ENCODE measurements around the gene SH2D6. TPM values are rescaled to one million over a fixed set of nuclear protein-coding genes. Genes with fewer than 3 reads are reported as not detected.
"Not testable (repeated sequence)": the region's sequence is repeated elsewhere in the genome, so short reads cannot be mapped to it uniquely, and the experiment has no call there.

Gene SH2D6
- total and polyA plus RNA-seq, 8 donors = 0.70 to 28.1 (median 3.6) TPM

DNA sequence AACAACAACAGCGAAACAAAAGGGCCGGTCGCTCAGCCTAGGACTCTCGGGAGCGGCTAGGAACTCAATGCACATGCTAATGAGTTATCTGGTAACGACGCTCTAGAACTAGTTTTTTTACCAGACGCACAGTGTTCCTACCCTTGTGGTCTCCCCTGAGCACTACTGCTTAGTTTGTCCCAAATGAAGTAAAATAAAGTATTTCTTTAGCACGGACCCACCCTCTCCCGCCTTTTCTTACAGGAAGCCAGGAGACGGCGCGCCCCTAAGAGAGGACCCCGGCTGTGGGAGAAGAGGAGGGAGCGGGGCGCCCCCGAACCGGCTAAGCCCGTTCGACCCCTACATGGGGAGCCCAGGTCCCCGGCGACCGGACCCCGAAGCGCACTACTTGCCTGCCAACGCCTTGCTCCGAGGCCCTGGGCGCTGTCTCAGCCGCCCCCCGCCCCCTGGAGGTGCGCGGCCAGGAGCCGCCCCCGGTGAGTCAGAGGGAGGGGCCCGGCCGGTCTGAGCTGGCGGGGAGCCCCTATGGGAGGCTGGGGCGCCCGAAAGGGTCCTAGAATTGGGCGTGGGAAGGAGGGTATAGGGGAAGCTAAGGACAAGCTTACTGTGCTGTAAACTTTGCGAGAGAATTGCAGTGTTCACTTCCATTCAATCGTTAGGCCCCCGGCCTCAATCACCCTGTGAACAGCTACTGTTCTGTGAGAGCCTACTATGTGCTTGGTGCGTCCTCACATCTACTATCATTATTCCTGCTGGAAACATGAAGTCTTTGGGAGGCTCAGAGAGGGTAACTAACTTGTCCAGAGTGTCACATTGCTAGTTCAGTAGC is 4.7 kb upstream of the SH2D6 start:
- DNase-seq = peak in 4 of 6 donors; percentile 56 to 82 (median 68)
- intact Hi-C loops (cut with DNase I) = no loop called here
- peak; percentile 57 to 74 (median 68) for ATAC-seq
- no peaks in the 10 kb centered on the region for H3K9me3 ChIP-seq
- H3K36me3 ChIP-seq = no peaks in the 10 kb centered on the region
- peaks cover under 1 to 5% (median 4%) of the 10 kb centered on the region in 3 donors for H3K4me1 ChIP-seq
- FAIRE-seq = no peak
- no peaks in the 10 kb centered on the region for H3K27me3 ChIP-seq
- H3K27ac ChIP-seq = peak overlapping the region; percentile 8 to 61 (median 22)
- TF ChIP-seq, protein P1, sequence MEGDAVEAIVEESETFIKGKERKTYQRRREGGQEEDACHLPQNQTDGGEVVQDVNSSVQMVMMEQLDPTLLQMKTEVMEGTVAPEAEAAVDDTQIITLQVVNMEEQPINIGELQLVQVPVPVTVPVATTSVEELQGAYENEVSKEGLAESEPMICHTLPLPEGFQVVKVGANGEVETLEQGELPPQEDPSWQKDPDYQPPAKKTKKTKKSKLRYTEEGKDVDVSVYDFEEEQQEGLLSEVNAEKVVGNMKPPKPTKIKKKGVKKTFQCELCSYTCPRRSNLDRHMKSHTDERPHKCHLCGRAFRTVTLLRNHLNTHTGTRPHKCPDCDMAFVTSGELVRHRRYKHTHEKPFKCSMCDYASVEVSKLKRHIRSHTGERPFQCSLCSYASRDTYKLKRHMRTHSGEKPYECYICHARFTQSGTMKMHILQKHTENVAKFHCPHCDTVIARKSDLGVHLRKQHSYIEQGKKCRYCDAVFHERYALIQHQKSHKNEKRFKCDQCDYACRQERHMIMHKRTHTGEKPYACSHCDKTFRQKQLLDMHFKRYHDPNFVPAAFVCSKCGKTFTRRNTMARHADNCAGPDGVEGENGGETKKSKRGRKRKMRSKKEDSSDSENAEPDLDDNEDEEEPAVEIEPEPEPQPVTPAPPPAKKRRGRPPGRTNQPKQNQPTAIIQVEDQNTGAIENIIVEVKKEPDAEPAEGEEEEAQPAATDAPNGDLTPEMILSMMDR (IDR thresholded peaks at IDR 0.05) = no peak
- WGBS, 2 donors = 4 to 6% methylated on average over 44 of the region's 44 CpGs
- peak overlapping the region; percentile 24 to 77 (median 42) for H3K4me3 ChIP-seq

DNA sequence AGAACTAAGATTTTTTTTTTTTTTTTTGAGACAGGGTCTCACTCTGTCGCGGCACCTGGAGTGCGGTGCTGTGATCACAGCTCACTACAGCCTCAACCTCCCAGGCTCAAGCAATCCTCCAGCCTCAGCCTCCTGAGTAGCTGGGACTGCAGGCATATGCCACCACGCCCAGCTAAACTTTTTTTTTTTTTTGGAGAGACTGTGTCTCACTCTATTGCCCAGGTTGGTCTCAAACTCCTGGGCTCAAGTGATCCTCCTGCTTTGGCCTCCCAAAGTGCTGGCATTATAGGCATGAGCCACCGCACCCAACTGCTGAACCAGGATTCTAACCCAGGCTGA is 4.1 kb upstream of the SH2D6 start:
- DNase-seq; intact Hi-C loops (cut with DNase I); FAIRE-seq; H3K27me3 ChIP-seq; H3K9me3 ChIP-seq; H3K36me3 ChIP-seq; ATAC-seq: not testable (repeated sequence)
- Histone ChIP-seq H3K27ac (peak overlapping the region in 1 of 4 donors; percentile 61), H3K4me3 (peak overlapping the region in 1 of 4 donors; percentile 56), H3K4me1 (peaks cover 6 to 10% (median 9%) of the 10 kb centered on the region in 3 donors)
- 75 to 78% methylated on average over 5 of the region's 5 CpGs for WGBS, 2 donors

DNA sequence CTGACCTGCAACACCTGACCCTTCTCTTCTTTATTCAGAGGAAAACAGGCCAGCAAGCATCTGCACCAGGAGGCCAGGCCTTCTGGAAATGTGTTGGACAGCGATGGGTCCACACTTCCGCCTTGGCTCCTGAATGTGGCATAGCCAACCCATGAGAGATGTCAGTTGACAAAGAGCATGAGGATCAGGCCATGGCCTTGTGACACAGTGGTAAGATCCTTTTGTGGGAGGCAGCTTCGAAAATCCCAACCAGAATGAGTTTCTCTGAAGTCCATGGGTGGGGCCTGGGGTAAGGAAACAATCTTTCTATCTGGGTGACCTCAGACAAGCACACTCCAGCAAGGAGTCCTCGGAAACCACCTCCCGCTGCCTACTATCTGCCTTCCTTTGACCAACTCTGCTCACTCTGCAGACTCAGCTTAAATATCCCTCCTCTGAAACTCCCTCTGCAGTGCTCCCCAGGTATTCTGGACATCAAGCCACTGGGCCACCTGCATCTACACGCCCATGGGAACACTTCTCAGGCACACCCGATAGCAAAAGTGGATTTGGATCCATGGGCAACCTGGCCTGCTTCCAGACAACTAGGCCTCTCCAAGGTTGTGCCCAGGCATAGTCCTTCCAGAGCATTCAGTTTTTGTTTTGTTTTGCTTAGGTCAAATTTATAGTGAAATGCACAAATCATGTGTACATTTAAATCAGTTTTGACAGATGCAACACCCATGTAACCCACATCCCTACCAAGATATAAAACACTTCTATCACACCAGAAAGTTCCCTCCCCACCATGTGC is 3.6 kb upstream of the SH2D6 start:
- intact Hi-C loops (cut with DNase I) = no loop called here
- 84% methylated on average over 7 of the region's 7 CpGs for WGBS, 2 donors
- Histone ChIP-seq H3K4me3 (no peak overlapping the region), H3K4me1 (peaks cover 8 to 15% (median 14%) of the 10 kb centered on the region in 3 donors), H3K27ac (no peak overlapping the region), H3K9me3 (no peaks in the 10 kb centered on the region), H3K36me3 (no peaks in the 10 kb centered on the region), H3K27me3 (no peaks in the 10 kb centered on the region)
- DNase-seq (no peak), ATAC-seq (no peak), FAIRE-seq (no peak)
- TF ChIP-seq, protein P1 (IDR thresholded peaks at IDR 0.05) = no peak

DNA sequence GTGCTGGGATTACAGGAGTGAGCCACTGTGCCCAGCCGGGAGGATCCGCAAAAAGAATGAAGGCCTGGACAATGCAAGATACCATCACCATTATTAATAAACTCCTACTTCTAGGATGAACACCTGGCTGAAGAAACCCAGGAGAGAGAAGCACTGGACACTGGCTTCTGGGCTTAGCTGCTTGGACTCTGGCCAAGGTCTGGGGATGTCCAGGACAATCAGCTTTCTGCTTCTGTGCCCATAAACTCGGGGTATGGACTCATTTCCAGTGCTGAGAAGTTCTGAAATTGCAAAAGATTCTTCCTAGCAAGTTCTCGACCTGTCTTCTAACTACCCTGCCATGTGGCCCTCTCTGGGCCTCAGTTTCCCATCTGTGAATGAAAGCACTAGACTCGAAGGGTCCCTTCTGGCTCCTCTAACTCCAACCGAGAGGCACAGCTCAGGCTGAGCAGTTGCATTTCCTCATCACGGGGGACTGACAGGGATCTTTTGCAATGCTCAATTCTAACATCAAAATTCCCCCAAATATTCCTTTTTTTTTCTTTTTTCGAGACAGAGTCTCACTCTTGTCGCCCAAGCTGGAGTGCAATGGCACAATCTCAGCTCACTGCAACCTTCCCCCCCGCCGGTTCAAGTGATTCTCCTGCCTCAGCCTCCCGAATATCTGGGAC is 2.4 kb upstream of the SH2D6 start:
- no peaks in the 10 kb centered on the region for H3K36me3 ChIP-seq
- H3K27me3 ChIP-seq = no peaks in the 10 kb centered on the region
- 77 to 84% methylated on average over 12 of the region's 12 CpGs for WGBS, 2 donors
- H3K4me3 ChIP-seq = no peak overlapping the region
- intact Hi-C loops (cut with DNase I) = no loop called here
- ATAC-seq (no peak), DNase-seq (no peak), FAIRE-seq (no peak)
- no peak overlapping the region for H3K27ac ChIP-seq
- H3K9me3 ChIP-seq = no peaks in the 10 kb centered on the region
- TF ChIP-seq, protein P1 (IDR thresholded peaks at IDR 0.05) = no peak
- peaks cover 11 to 25% (median 21%) of the 10 kb centered on the region in 3 donors for H3K4me1 ChIP-seq

DNA sequence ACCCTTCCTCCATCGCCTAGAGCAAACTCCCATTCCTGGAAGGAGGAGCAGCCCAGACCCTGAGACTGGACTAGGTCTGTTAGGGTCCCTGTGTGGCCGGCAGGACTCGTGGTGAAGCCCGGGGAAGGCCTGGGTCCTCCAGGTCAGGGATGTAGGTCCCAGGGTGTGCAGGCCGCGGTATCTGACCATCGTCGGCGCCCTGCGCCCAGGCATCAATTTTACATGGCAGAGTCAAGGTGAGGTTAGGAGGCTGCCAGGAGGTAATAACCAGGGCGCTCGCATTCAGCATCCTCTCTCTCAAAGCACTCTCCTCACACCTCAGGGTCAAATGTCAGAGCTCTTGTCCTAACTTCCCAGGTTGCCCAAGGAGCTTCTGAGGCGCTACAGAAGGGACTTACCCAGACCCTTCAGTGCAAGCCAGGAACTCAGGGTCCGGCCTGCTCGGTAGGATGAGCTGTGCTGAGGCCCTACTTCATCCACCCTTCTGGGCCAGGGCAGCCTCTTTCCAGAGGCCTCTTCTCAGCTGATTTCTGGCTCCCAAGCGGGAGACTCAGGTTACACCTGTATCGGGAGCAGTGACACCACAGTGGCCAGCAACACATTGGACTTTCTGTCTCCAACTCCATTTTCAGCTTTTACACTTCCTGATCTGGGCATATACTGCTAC is 628 bp downstream of the SH2D6 start:
- TF ChIP-seq, protein P1 (IDR thresholded peaks at IDR 0.05) = no peak
- FAIRE-seq (no peak), DNase-seq (no peak), ATAC-seq (no peak)
- peak overlapping the region; percentile 43 to 67 (median 61) for H3K4me3 ChIP-seq
- intact Hi-C loops (cut with DNase I) = no loop called here
- peak overlapping the region; percentile 71 to 88 (median 82) for H3K27ac ChIP-seq
- 31 to 40% methylated on average over 17 of the region's 17 CpGs for WGBS, 2 donors
- peaks cover 23 to 41% (median 35%) of the 10 kb centered on the region in 3 donors for H3K4me1 ChIP-seq
- H3K27me3 ChIP-seq = no peaks in the 10 kb centered on the region
- no peaks in the 10 kb centered on the region for H3K36me3 ChIP-seq
- H3K9me3 ChIP-seq = no peaks in the 10 kb centered on the region

Data from pancreas (tissue), 10 donors.